Activated CD4-positive, alpha-beta T cell treated with anti-CD3 and anti-CD28 coated beads, Interleukin-2, amount 10 ng/mL, durations not matched to agents 7 days and 5 days (primary cell): ENCODE results near the gene PPP1R12B. TPM values are rescaled to one million over a fixed set of nuclear protein-coding genes. Genes with fewer than 3 reads are reported as not detected.
A peak's percentile ranks its signal among the peaks of the same experiment; 100 is the strongest.

Source experiments
- CTCF ChIA-PET: fragments of 350-600 bp; sonication (Branson Sonifier 250); formaldehyde crosslinking; loops from one replicate; lab custom pipeline; 2021; ENCODE audit warnings: antibody characterized with exemption; lab: Charles Lee
- POLR2A ChIA-PET: fragments of 350-600 bp; sonication (Branson Sonifier 250); formaldehyde crosslinking; loops from one replicate; lab custom pipeline; 2021; ENCODE audit warnings: antibody characterized with exemption; lab: Charles Lee
- DNase-seq: peaks from one replicate; pipeline ENCODE4 v3.0.0-alpha.2; 2020
- H3K27ac Mint-ChIP-seq: one replicate; pipeline ENCODE4 v1.8.0; 2021; ENCODE audit warnings: mild to moderate bottlenecking, moderate library complexity, mixed read lengths
- H3K27me3 Mint-ChIP-seq: one replicate; pipeline ENCODE4 v1.8.0; 2021; ENCODE audit warnings: mixed read lengths
- H3K36me3 Mint-ChIP-seq: one replicate; pipeline ENCODE4 v1.8.0; 2021; ENCODE audit warnings: low read depth, mixed read lengths
- H3K4me1 Mint-ChIP-seq: one replicate; pipeline ENCODE4 v1.8.0; 2021; ENCODE audit warnings: mixed read lengths
- H3K4me3 Mint-ChIP-seq: one replicate; pipeline ENCODE4 v1.8.0; 2021; ENCODE audit warnings: mild to moderate bottlenecking, moderate library complexity, mixed read lengths
- H3K9me3 Mint-ChIP-seq: one replicate; pipeline ENCODE4 v1.8.0; 2021; ENCODE audit warnings: mixed read lengths
- total RNA-seq, 2 experiments: library from RNA; stranded (reverse); gene quantifications; one replicate each; pipeline ENCODE4 v1.2.3, GENCODE V29; 2021

PPP1R12B gene
- total RNA-seq, 2 experiments from 2014 or later: 20.2 to 25.0 TPM

- peaks cover 1% of the 10 kb centered on the region for H3K36me3 Mint-ChIP-seq
- peaks cover 14% of the 10 kb centered on the region for H3K4me1 Mint-ChIP-seq
- CTCF ChIA-PET: interaction anchor here (0.5 to 1.3 kb wide), 4 partner anchors 11 to 512 kb away, joined by 3 read pairs; no protein-coding TSS in a partner anchor
- H3K27ac Mint-ChIP-seq: no peak overlapping the region
- POLR2A ChIA-PET: interaction anchor here (0.6 kb wide), 1 partner anchor 21 kb away, joined by 3 read pairs; no protein-coding TSS in a partner anchor
- H3K27me3 Mint-ChIP-seq: no peaks in the 10 kb centered on the region
- H3K9me3 Mint-ChIP-seq: no peaks in the 10 kb centered on the region
- no peak overlapping the region for H3K4me3 Mint-ChIP-seq
- DNase-seq: no peak
Measured at GRCh38 chr1:202561240-202561639, 212.7 kb downstream of the PPP1R12B start.

- Mint-ChIP-seq H3K9me3 (no peaks in the 10 kb centered on the region), H3K4me3 (no peak overlapping the region), H3K36me3 (peaks cover 1% of the 10 kb centered on the region), H3K4me1 (peaks cover 16% of the 10 kb centered on the region), H3K27ac (no peak overlapping the region), H3K27me3 (no peaks in the 10 kb centered on the region)
- no peak for DNase-seq
- CTCF ChIA-PET: interaction anchor here (0.5 to 1.3 kb wide), 7 partner anchors 8 to 815 kb away, joined by 3 to 8 read pairs (median 3); no protein-coding TSS in a partner anchor
- POLR2A ChIA-PET: interaction anchor here (0.6 to 0.7 kb wide), 2 partner anchors 123 to 607 kb away, joined by 3 read pairs; partner anchors contain the start of gene TIMM17A
Measured at GRCh38 chr1:202561726-202562443, 213.4 kb downstream of the PPP1R12B start.

- POLR2A ChIA-PET: interaction anchor here (0.6 to 0.7 kb wide), 2 partner anchors 123 to 607 kb away, joined by 3 read pairs; partner anchors contain the start of gene TIMM17A
- Mint-ChIP-seq H3K9me3 (no peaks in the 10 kb centered on the region), H3K4me1 (peaks cover 18% of the 10 kb centered on the region), H3K27me3 (no peaks in the 10 kb centered on the region), H3K4me3 (no peak overlapping the region), H3K36me3 (peaks cover 1% of the 10 kb centered on the region), H3K27ac (no peak overlapping the region)
- no peak for DNase-seq
- CTCF ChIA-PET: interaction anchor here (0.6 to 1.3 kb wide), 5 partner anchors 8 to 816 kb away, joined by 3 to 8 read pairs (median 3); no protein-coding TSS in a partner anchor
Measured at GRCh38 chr1:202562444-202563060, 214.1 kb downstream of the PPP1R12B start.

- ChIA-PET POLR2A (no interaction called here), CTCF (no interaction called here)
- H3K4me3 Mint-ChIP-seq: no peak overlapping the region
- peaks cover 18% of the 10 kb centered on the region for H3K4me1 Mint-ChIP-seq
- no peaks in the 10 kb centered on the region for H3K27me3 Mint-ChIP-seq
- H3K27ac Mint-ChIP-seq: no peak overlapping the region
- no peak for DNase-seq
- no peaks in the 10 kb centered on the region for H3K9me3 Mint-ChIP-seq
- peaks cover 9% of the 10 kb centered on the region for H3K36me3 Mint-ChIP-seq
Measured at GRCh38 chr1:202563818-202564217, 215.3 kb downstream of the PPP1R12B start.

GRCh38 chr1:202564958-202565495, 216.5 kb downstream of the PPP1R12B start:
- Mint-ChIP-seq H3K36me3 (peaks cover 9% of the 10 kb centered on the region), H3K4me3 (no peak overlapping the region), H3K27me3 (no peaks in the 10 kb centered on the region), H3K4me1 (peaks cover 18% of the 10 kb centered on the region), H3K27ac (no peak overlapping the region), H3K9me3 (no peaks in the 10 kb centered on the region)
- POLR2A ChIA-PET: no interaction called here
- no peak for DNase-seq
- CTCF ChIA-PET: interaction anchor here (1.0 kb wide), 1 partner anchor 35 kb away, joined by 3 read pairs; no protein-coding TSS in a partner anchor

GRCh38 chr1:202565890-202566602, 217.5 kb downstream of the PPP1R12B start:
- H3K27ac Mint-ChIP-seq: no peak overlapping the region
- DNase-seq: no peak
- peaks cover 18% of the 10 kb centered on the region for H3K4me1 Mint-ChIP-seq
- H3K36me3 Mint-ChIP-seq: peaks cover 9% of the 10 kb centered on the region
- no peak overlapping the region for H3K4me3 Mint-ChIP-seq
- POLR2A ChIA-PET: no interaction called here
- CTCF ChIA-PET: interaction anchor here (0.7 to 1.0 kb wide), 2 partner anchors 34 to 176 kb away, joined by 3 to 4 read pairs; no protein-coding TSS in a partner anchor
- no peaks in the 10 kb centered on the region for H3K27me3 Mint-ChIP-seq
- H3K9me3 Mint-ChIP-seq: no peaks in the 10 kb centered on the region

GRCh38 chr1:202567738-202568137, 219.2 kb downstream of the PPP1R12B start:
- Mint-ChIP-seq H3K4me1 (peaks cover 14% of the 10 kb centered on the region), H3K27ac (no peak overlapping the region), H3K27me3 (no peaks in the 10 kb centered on the region), H3K9me3 (no peaks in the 10 kb centered on the region), H3K4me3 (no peak overlapping the region), H3K36me3 (peaks cover 9% of the 10 kb centered on the region)
- ChIA-PET POLR2A (no interaction called here), CTCF (interaction anchor here (0.6 to 1.1 kb wide), 4 partner anchors 9 to 388 kb away, joined by 3 to 4 read pairs (median 3); no protein-coding TSS in a partner anchor)
- DNase-seq: no peak

- no peak overlapping the region for H3K27ac Mint-ChIP-seq
- H3K4me1 Mint-ChIP-seq: peaks cover 14% of the 10 kb centered on the region
- H3K4me3 Mint-ChIP-seq: no peak overlapping the region
- DNase-seq: no peak
- ChIA-PET POLR2A (no interaction called here), CTCF (interaction anchor here (0.7 to 1.1 kb wide), 3 partner anchors 8 to 104 kb away, joined by 3 read pairs; no protein-coding TSS in a partner anchor)
- H3K9me3 Mint-ChIP-seq: no peaks in the 10 kb centered on the region
- H3K36me3 Mint-ChIP-seq: peaks cover 9% of the 10 kb centered on the region
- no peaks in the 10 kb centered on the region for H3K27me3 Mint-ChIP-seq
Measured at GRCh38 chr1:202568410-202568809, 219.9 kb downstream of the PPP1R12B start.

- ChIA-PET CTCF (interaction anchor here (0.7 to 1.1 kb wide), 3 partner anchors 58 to 498 kb away, joined by 3 read pairs; no protein-coding TSS in a partner anchor), POLR2A (no interaction called here)
- DNase-seq: no peak
- Mint-ChIP-seq H3K27ac (no peak overlapping the region), H3K4me3 (no peak overlapping the region), H3K36me3 (peaks cover 9% of the 10 kb centered on the region), H3K4me1 (peaks cover 14% of the 10 kb centered on the region), H3K27me3 (no peaks in the 10 kb centered on the region), H3K9me3 (no peaks in the 10 kb centered on the region)
Measured at GRCh38 chr1:202568826-202569225, 220.3 kb downstream of the PPP1R12B start.

- Mint-ChIP-seq H3K4me1 (peaks cover 12% of the 10 kb centered on the region), H3K9me3 (no peaks in the 10 kb centered on the region), H3K4me3 (no peak overlapping the region), H3K27me3 (no peaks in the 10 kb centered on the region), H3K36me3 (peaks cover 8% of the 10 kb centered on the region), H3K27ac (no peak overlapping the region)
- DNase-seq: no peak
- CTCF ChIA-PET: interaction anchor here (0.5 to 0.7 kb wide), 3 partner anchors 105 to 621 kb away, joined by 3 to 5 read pairs (median 3); no protein-coding TSS in a partner anchor
- POLR2A ChIA-PET: no interaction called here
Measured at GRCh38 chr1:202569393-202570322, 221.2 kb downstream of the PPP1R12B start.

GRCh38 chr1:202571719-202572339, 223.3 kb downstream of the PPP1R12B start:
- Mint-ChIP-seq H3K27ac (no peak overlapping the region), H3K9me3 (no peaks in the 10 kb centered on the region), H3K4me3 (no peak overlapping the region), H3K4me1 (peaks cover 3% of the 10 kb centered on the region), H3K36me3 (peaks cover 8% of the 10 kb centered on the region), H3K27me3 (no peaks in the 10 kb centered on the region)
- ChIA-PET POLR2A (interaction anchor here (0.6 kb wide), 1 partner anchor 95 kb away, joined by 4 read pairs; no protein-coding TSS in a partner anchor), CTCF (interaction anchor here (0.6 to 2.1 kb wide), 6 partner anchors 10 to 379 kb away, joined by 3 to 8 read pairs (median 3); no protein-coding TSS in a partner anchor)
- peak; percentile 26 for DNase-seq
